Right cardiac atrium (tissue), 5 donors: ENCODE data around the gene MEGF11. TPM values are rescaled to one million over a fixed set of nuclear protein-coding genes. Genes with fewer than 3 reads are reported as not detected.

Experiments
- ATAC-seq, 2 donors: fragments of 200-7000 bp; cut with Tn5 transposase; one replicate each; pipeline versions ENCODE4 v1.8.0 to v1.9.1; 2020; ENCODE audit warnings: moderate library complexity in 2 of 2, mild to moderate bottlenecking in 1 of 2
- DNase-seq, 3 donors: peaks; one replicate each; pipeline ENCODE4 v3.0.0-alpha.2; 2020
- H3K27ac ChIP-seq: one replicate; pipeline ENCODE4 v1.5.1; 2013; ENCODE audit warnings: mild to moderate bottlenecking, low read length, control low read depth, moderate library complexity
- H3K27me3 ChIP-seq: one replicate; pipeline ENCODE4 v1.6.1; 2013; ENCODE audit not compliant: control insufficient read depth, insufficient read depth
- H3K4me1 ChIP-seq: one replicate; pipeline ENCODE4 v1.6.1; 2013; ENCODE audit warnings: low read length; ENCODE audit not compliant: control insufficient read depth, insufficient read depth
- H3K4me3 ChIP-seq: one replicate; pipeline ENCODE4 v1.5.1; 2013; ENCODE audit warnings: low read length, control low read depth
- H3K9me3 ChIP-seq: one replicate; pipeline ENCODE4 v1.6.1; 2013; ENCODE audit warnings: low read length; ENCODE audit not compliant: control insufficient read depth
- WGBS: extraction: QIAGEN DNeasy Blood & Tissue Kit; methylation state at CpG from one replicate; pipeline ENCODE4 v1.1.7; 2013; 5-methylcytosine and 5-hydroxymethylcytosine counted together
- intact Hi-C, 4 donors: fragments of 100-400 bp; cut with DNase I; formaldehyde crosslinking; loops; one replicate each; pipeline versions ENCODE4 v1.11.0 to v1.14.0; 2022 to 2023
- polyA plus RNA-seq: library from polyadenylated mRNA; stranded (reverse); fragments of 200-250 nt; gene quantifications from one replicate; pipeline ENCODE4 v1.2.3, GENCODE V29; 2013
- total RNA-seq, 4 donors: library from RNA; stranded (reverse); fragmentation: NEBNext Ultra II Directional; extraction: Animal tissue kit (Norgen Biotek cat#: 25700); gene quantifications; one replicate each; pipeline ENCODE4 v1.2.1, GENCODE V29; 2021
- donor health status: healthy with polysubstance abuse.
- donor health status: DM: no; HTN: yes; CAD: no.
- donor health status: DM: no; HTN: no; CAD: no.
- donor health status: DM: no; HTN: yes; CAD: no; lungs with severe emphysema.
- donor health status: DM: yes; HTN: yes; CAD: no.

MEGF11 gene
- total and polyA plus RNA-seq, 5 donors, result 0.08 to 0.11 (median 0.11) TPM; not detected in 2

GRCh38 chr15:66080717-66081398, 172.7 kb downstream of the MEGF11 start:
- peak overlapping the region; percentile 32 for H3K27ac ChIP-seq
- DNase-seq, result peak in 1 of 3 donors; percentile 67

GRCh38 chr15:66078929-66079275, 174.6 kb downstream of the MEGF11 start:
- Histone ChIP-seq H3K27me3 (no peaks in the 10 kb centered on the region), H3K4me1 (no peaks in the 10 kb centered on the region), H3K9me3 (no peaks in the 10 kb centered on the region), H3K4me3 (no peak overlapping the region), H3K27ac (no peak overlapping the region)
- DNase-seq, result no peak
- intact Hi-C loops, result no loop called here
- WGBS, result 67% methylated on average over 5 of the region's 5 CpGs
- no peak for ATAC-seq

More at GRCh38 chr15:66080717-66081398, 172.7 kb downstream of the MEGF11 start:
- 49% methylated on average over 23 of the region's 23 CpGs for WGBS
- H3K4me3 ChIP-seq, result no peak overlapping the region
- H3K9me3 ChIP-seq, result no peaks in the 10 kb centered on the region
- H3K4me1 ChIP-seq, result no peaks in the 10 kb centered on the region
- no peaks in the 10 kb centered on the region for H3K27me3 ChIP-seq
- intact Hi-C loops, result no loop called here
- peak; percentile 46 to 70 for ATAC-seq

- intact Hi-C loops, result no loop called here
- ATAC-seq (peak in 1 of 2 donors; percentile 8), DNase-seq (peak in 1 of 3 donors; percentile 5)
- Histone ChIP-seq H3K4me3 (no peak overlapping the region), H3K4me1 (no peaks in the 10 kb centered on the region), H3K27ac (no peak overlapping the region), H3K27me3 (no peaks in the 10 kb centered on the region), H3K9me3 (no peaks in the 10 kb centered on the region)
- WGBS, result 60% methylated on average over 20 of the region's 20 CpGs
These were observed 175.2 kb downstream of the MEGF11 start for GRCh38 chr15:66078196-66078928.

DNA sequence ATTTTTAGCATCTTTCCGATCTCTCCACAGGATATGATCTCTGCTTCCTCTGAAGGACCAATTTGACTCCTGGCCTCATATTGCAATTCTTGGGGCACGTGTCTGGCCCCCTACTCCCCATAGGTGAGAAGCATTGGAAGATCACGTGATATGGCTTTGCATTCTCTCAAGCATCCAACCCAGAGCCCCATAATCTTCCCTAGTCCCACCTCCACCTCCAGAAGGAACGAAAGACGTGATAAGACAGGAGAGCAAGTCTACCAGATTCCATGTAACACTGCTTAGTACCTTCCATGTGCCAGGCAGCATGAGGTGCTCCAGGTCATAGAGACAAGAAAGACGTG, 176.3 kb downstream of the MEGF11 start:
- Histone ChIP-seq H3K4me1 (no peaks in the 10 kb centered on the region), H3K27me3 (no peaks in the 10 kb centered on the region), H3K27ac (no peak overlapping the region), H3K4me3 (no peak overlapping the region), H3K9me3 (no peaks in the 10 kb centered on the region)
- DNase-seq (no peak), ATAC-seq (no peak)
- intact Hi-C loops, result no loop called here
- WGBS, result 73% methylated on average over 6 of the region's 6 CpGs

DNA sequence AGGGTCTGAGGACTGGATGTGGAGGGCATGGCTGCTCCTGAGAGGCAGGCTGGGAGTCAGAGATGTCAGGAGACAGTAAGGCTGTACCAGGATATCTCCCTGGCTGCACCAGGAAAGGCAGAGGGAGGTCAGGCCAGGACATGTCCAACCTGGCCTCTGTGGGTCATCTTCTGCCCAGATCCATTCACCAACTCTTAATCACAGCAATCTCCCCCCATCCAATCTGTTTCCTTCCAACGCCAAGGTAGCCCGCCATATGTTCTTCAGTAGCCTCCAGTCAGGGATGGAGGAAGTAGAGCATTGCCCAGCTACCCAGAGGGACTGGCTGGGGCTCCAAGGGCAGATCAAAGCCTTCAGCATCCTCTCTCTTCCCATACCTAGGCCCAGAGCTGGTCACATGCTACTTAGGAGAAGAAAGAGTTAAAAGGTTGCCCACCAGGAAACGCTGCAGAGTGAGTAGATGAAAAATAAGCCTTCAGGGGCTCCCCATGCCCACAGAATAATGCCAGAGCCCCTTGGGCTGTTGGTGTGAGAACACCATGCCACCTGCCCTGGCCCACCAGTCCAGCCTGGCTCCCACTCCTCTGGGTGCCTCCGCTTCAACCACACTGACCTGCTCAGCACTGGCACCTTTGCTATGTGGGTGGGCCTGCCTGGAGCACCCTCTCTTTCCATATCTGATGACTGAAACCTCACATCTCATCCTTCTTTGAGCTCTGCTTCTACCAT, 176.8 kb downstream of the MEGF11 start:
- intact Hi-C loops, result no loop called here
- no peak for ATAC-seq

DNA sequence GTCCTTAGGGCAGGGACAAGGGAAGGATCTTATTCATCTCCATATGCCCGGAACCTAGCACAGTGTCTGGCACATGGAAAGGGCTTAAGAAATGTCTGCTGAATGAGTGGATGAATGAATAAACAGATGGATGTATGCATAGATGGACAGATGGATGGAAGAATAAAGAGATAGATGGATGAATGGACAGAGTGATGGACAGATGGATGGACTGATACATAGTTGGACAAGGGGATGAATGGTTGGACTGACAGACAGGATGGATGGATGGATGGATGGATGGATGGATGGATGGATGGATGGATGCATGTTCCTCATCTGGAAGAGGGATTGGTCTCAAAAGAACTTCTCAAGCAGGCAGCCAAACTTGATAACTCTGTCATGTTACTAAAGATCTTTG, 177.6 kb downstream of the MEGF11 start:
- WGBS, result 89% methylated on average over 1 of the region's 1 CpG
- no peaks in the 10 kb centered on the region for H3K27me3 ChIP-seq
- no peak overlapping the region for H3K27ac ChIP-seq
- DNase-seq (no peak), ATAC-seq (no peak)
- no peaks in the 10 kb centered on the region for H3K4me1 ChIP-seq
- H3K4me3 ChIP-seq, result no peak overlapping the region
- no peaks in the 10 kb centered on the region for H3K9me3 ChIP-seq
- intact Hi-C loops, result no loop called here

More for the DNA sequence above, 176.8 kb downstream of the MEGF11 start:
- H3K27me3 ChIP-seq, result no peaks in the 10 kb centered on the region
- peak in 1 of 3 donors; percentile 3 for DNase-seq
- no peak overlapping the region for H3K27ac ChIP-seq
- no peaks in the 10 kb centered on the region for H3K4me1 ChIP-seq
- no peaks in the 10 kb centered on the region for H3K9me3 ChIP-seq
- no peak overlapping the region for H3K4me3 ChIP-seq
- 90% methylated on average over 4 of the region's 4 CpGs for WGBS

DNA sequence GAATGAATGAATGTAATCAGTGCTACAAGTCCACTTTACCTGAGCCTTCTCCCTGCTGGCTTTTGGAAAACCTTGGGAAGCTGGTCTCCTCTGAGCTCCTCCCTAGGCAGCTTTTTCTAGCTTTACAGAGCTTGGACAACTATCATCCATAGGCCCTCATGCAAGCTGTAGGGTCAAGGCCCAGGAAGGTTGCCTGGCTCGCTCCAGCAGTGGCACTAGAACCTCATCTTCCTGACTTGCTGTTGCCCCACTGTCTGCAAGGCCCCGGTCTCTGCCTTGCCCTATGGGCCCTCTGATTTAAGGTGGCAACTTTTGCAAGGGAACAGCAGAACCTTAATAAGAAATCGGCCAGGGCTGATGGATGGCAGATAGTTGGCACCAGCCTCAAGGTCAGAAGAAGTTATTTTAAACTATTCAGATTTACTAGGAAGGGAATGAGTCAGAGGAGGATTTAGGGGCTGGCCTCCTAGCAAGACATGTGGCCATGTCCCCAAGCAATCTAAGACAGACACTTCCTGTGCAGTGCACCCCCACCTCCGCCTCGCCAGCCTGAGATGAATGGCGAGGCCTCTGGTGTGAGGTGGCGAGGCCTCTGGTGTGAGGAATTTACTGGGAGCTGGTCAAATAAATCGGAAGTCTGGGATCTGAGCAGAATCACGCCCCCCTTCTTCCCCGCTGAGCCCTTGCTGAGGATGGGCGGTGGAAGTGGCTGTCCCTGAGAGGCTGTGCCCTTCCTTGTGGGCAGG, 180.8 kb downstream of the MEGF11 start:
- no peaks in the 10 kb centered on the region for H3K4me1 ChIP-seq
- no peak overlapping the region for H3K4me3 ChIP-seq
- peak in 1 of 3 donors; percentile 22 for DNase-seq
- H3K27me3 ChIP-seq, result no peaks in the 10 kb centered on the region
- H3K9me3 ChIP-seq, result no peaks in the 10 kb centered on the region
- 49% methylated on average over 11 of the region's 11 CpGs for WGBS
- H3K27ac ChIP-seq, result no peak overlapping the region
- intact Hi-C loops, result no loop called here
- no peak for ATAC-seq

DNA sequence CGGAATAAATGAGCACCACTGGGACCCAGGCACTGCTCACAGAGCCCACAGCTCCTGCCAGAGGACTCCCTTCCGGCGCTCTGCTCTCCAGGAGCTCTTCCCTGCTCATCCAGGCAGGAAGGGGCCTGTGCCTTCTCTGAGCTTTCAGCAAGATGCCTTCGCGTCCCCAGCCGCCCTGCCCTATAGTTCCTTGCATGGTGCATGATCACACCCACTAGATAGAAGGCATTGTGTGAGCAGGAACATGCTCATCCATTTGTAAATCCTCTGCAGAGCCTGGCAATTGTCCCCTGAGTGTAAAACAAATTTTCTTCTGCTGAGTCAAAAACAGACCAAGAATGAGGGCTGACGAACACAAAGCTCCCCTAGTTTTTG, 181.6 kb downstream of the MEGF11 start:
- 76% methylated on average over 7 of the region's 7 CpGs for WGBS
- no peak overlapping the region for H3K27ac ChIP-seq
- ATAC-seq (no peak), DNase-seq (peak in 1 of 3 donors; percentile 11)
- no peak overlapping the region for H3K4me3 ChIP-seq
- H3K4me1 ChIP-seq, result no peaks in the 10 kb centered on the region
- intact Hi-C loops, result no loop called here
- no peaks in the 10 kb centered on the region for H3K27me3 ChIP-seq
- H3K9me3 ChIP-seq, result no peaks in the 10 kb centered on the region

DNA sequence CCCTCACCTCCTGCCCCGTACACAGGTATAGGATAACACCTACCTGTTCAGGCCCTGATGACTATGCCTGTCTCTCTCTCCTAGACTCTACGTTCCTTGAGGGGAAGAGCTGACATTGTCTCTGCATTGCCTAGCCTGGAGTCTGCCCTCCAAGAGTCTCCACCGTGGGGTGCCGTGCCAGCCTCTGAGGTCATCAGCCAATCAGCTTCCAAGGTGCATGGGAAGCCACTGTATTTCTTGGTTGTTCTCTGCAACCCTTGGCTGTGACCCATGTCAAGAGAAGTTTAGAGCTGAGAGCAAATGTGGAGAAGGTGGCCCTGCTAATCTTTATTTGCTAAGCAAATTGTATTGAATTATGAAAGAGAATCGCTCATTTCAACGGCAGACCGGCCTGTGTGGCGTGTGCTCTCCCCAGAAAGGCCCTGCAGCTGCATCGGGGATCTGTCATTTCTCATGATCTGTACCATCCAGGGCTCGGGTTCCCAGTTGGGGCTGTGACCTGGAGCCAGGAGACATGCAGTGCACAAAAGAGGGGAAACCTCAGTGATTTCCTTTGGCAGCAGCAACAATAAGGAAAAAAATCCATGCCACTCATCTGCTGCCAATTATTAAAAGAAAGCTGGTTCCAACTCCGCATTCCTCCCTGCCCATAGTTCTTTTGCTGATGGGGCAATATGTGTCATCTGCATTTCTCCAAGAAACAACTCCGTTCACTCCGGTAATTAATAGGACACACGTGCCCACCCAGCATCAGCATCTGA, 182.2 kb downstream of the MEGF11 start:
- H3K27me3 ChIP-seq, result no peaks in the 10 kb centered on the region
- no peak overlapping the region for H3K4me3 ChIP-seq
- peak in 1 of 3 donors; percentile 16 for DNase-seq
- WGBS, result 87% methylated on average over 14 of the region's 14 CpGs
- no peaks in the 10 kb centered on the region for H3K4me1 ChIP-seq
- no peak overlapping the region for H3K27ac ChIP-seq
- intact Hi-C loops, result no loop called here
- H3K9me3 ChIP-seq, result no peaks in the 10 kb centered on the region
- ATAC-seq, result no peak

- Histone ChIP-seq H3K4me1 (no peaks in the 10 kb centered on the region), H3K4me3 (no peak overlapping the region), H3K27ac (no peak overlapping the region), H3K27me3 (no peaks in the 10 kb centered on the region), H3K9me3 (no peaks in the 10 kb centered on the region)
- intact Hi-C loops, result no loop called here
- ATAC-seq (no peak), DNase-seq (no peak)
- 93% methylated on average over 7 of the region's 7 CpGs for WGBS
These were observed 183.2 kb downstream of the MEGF11 start for GRCh38 chr15:66070220-66070934.
